MM.1S (cell line): ENCODE data around the gene RBM25.

Source experiments
- CTCF ChIP-seq: fragments of 300-600 bp; sonication (generic); IDR thresholded peaks from 2 replicates; pipeline ENCODE4 v1.5.1; 2016; ENCODE audit warnings: antibody characterized with exemption, low read length, mixed read lengths
- EZH2 ChIP-seq: fragments of 300-600 bp; sonication (generic); optimal IDR thresholded peaks from 2 replicates; pipeline ENCODE3; 2017; ENCODE audit warnings: low read depth, mild to moderate bottlenecking, antibody characterized with exemption, low read length, mixed read lengths
- EZH2phosphoT487 ChIP-seq: fragments of 300-600 bp; sonication (generic); IDR thresholded peaks from 2 replicates; pipeline ENCODE4 v1.6.1; 2018; ENCODE audit warnings: antibody characterized with exemption, low read length

DNA sequence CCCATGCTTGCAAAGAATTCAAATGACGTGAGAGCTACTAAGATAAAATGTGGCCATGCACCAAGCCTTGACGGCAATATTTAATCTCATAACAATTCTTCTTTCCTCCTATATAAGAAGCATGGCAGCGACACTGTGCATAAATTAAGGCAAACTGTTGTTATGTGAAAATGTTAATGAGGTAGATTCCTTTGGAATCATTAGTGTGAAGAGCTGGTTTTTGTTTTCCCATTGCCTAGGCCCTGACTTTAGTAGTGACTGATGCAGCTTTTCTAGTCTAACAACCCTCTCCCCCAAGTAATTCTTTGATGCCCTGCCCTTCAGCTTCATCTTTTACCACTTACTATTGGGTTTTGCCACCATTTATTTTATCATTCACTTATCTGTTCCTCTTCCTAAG, 67.4 kb downstream of the RBM25 start:
- TF ChIP-seq CTCF, result no peak
- no peak for TF ChIP-seq EZH2
- TF ChIP-seq EZH2phosphoT487, result no peak
